DOHH2 (cell line): ENCODE results near the gene YPEL3.

ENCODE experiments used
- EZH2phosphoT487 ChIP-seq: fragments of 200-600 bp; sonication (generic); IDR thresholded peaks from 2 replicates; pipeline ENCODE4 v1.6.1; 2017; ENCODE audit warnings: borderline replicate concordance, mild to moderate bottlenecking, antibody characterized with exemption, low read length, moderate library complexity, mixed read lengths
- TF ChIP-seq, protein P1 (sequence below): fragments of 200-600 bp; sonication (generic); IDR thresholded peaks from one replicate; pipeline ENCODE4 v1.5.1; 2014; ENCODE audit warnings: antibody characterized with exemption, mild to moderate bottlenecking, low read depth, low read length; ENCODE audit not compliant: poor library complexity, severe bottlenecking

DNA sequence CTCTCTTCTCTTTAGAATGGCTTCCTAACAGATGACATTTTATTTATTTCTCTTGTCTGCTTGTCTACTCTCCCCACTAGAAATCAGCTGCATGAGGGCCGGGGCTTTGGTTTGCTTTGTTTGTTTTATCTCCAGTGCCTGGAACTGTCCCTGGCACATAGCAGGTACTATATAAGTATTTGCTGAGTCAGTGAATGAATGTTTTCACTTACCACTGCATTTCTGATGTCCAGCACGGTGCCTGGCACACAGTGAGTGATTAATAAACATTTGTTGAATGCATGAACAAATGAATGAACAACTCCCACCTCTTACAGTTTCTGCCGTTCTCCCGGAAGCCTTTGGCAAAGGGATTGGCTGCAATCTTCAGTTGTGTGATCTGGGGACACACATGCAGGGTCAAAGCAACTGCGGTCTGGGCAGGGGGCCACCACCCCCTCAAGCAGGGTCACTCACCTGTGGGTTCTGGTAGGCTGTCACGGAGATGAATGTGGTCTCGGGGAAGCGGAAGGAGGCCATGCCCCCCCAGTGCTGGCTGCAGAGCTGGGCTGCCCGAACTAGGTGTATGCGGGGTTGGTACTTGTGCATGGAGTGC lies 7.7 kb downstream of the YPEL3 start:
- TF ChIP-seq, protein P1, sequence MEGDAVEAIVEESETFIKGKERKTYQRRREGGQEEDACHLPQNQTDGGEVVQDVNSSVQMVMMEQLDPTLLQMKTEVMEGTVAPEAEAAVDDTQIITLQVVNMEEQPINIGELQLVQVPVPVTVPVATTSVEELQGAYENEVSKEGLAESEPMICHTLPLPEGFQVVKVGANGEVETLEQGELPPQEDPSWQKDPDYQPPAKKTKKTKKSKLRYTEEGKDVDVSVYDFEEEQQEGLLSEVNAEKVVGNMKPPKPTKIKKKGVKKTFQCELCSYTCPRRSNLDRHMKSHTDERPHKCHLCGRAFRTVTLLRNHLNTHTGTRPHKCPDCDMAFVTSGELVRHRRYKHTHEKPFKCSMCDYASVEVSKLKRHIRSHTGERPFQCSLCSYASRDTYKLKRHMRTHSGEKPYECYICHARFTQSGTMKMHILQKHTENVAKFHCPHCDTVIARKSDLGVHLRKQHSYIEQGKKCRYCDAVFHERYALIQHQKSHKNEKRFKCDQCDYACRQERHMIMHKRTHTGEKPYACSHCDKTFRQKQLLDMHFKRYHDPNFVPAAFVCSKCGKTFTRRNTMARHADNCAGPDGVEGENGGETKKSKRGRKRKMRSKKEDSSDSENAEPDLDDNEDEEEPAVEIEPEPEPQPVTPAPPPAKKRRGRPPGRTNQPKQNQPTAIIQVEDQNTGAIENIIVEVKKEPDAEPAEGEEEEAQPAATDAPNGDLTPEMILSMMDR = no peak
- TF ChIP-seq EZH2phosphoT487 = no peak
